ENCODE results near the gene SAMD4B. TPM values are rescaled to one million over a fixed set of nuclear protein-coding genes. Genes with fewer than 3 reads are reported as not detected.

The SAMD4B gene
- total RNA-seq, 3 donors from 2014 or later: 57.4 to 65.2 (median 59.7) TPM

DNA sequence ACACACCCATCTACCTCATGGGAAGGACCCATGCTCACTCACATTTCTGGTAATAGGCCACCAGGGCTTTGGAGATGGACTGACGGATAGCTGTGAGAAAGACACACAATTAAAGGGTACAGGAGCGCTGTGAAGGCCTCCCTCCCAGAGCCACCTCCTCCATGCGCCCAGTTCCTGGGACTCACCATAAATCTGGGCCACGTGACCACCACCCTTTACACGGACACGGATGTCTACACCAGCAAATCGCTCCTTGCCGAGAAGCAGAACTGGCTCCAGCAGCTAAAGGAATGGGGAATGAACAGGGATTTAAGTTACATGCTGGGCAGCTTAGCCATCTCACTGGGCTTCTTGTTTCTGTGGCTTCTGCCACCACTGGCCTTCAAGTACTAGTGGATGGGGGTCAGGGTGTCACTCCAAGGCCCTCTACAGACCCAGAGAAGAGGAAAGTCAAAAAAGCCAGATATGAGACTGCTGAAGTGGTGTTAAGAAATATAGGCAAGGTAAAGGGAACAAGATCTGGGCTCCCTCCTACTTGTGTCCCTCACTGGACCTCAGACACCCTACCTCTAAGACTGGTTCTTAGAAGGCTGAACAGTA is 91.4 kb downstream of the SAMD4B start:
- no peak for TF ChIP-seq POLR2AphosphoS5 (IDR thresholded peaks at IDR 0.05)
- no peak for TF ChIP-seq POLR2A (IDR thresholded peaks at IDR 0.05)
- TF ChIP-seq, protein P1, sequence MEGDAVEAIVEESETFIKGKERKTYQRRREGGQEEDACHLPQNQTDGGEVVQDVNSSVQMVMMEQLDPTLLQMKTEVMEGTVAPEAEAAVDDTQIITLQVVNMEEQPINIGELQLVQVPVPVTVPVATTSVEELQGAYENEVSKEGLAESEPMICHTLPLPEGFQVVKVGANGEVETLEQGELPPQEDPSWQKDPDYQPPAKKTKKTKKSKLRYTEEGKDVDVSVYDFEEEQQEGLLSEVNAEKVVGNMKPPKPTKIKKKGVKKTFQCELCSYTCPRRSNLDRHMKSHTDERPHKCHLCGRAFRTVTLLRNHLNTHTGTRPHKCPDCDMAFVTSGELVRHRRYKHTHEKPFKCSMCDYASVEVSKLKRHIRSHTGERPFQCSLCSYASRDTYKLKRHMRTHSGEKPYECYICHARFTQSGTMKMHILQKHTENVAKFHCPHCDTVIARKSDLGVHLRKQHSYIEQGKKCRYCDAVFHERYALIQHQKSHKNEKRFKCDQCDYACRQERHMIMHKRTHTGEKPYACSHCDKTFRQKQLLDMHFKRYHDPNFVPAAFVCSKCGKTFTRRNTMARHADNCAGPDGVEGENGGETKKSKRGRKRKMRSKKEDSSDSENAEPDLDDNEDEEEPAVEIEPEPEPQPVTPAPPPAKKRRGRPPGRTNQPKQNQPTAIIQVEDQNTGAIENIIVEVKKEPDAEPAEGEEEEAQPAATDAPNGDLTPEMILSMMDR (IDR thresholded peaks at IDR 0.05): no peak
- no peaks in the 10 kb centered on the region for H3K27me3 ChIP-seq
- peak overlapping the region in 1 of 3 donors; percentile 83 for H3K4me3 ChIP-seq
- peaks cover 7% of the 10 kb centered on the region for H3K36me3 ChIP-seq
- DNase-seq (ENCODE audit: low spot score in 2 of 2): no peak
- peak overlapping the region; percentile 52 to 87 for H3K27ac ChIP-seq
- peaks cover 8 to 19% of the 10 kb centered on the region in 2 donors for H3K4me1 ChIP-seq
- H3K9me3 ChIP-seq: no peaks in the 10 kb centered on the region
- intact Hi-C loops (cut with DNase I; ENCODE audit: low total_unique reads): no loop called here

DNA sequence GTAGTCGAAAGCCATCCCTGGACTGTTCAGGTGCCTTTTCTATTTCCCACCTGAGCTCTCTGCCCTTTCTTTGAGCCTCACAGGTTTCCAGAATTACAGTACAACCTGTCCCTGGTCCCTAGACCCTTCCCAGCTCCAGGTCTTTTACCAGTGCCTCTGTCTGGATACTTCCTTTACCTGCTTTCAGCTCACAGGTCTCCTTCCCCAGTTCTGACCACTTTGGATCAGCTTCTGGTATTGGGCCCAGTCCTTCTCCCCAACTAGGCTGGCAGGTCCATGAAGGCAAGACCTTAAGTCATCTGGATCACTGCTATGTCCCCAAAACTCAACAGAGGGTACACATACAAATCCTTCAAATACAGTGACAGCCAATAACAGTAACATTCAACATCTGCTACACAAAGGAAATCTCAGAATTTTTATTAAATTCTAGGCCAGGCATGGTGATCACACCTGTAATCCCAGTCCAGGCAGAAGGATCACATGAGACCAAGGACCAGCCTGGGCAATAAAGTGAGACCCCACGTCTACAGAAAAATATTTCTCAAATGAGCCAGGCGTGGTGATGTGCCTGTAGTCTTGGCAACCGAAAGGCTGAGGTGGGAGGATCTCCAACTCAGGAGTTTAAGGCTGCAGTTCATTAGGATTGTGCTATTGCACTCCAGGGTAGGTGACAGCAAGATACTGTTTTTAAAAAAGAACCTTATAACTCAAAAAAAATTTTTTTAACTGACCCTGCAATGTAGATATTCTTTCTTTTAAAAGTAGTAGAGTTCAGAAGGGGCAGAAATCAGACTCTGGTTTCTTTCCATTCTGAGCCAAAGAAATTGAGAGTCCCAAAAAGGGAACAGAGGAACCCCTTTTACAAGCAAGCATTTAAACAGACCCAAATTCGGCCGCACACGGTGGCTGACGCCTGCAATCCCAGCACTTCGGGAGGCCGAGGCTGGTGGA is 92.2 kb downstream of the SAMD4B start:
- TF ChIP-seq, protein P1 (IDR thresholded peaks at IDR 0.05): no peak
- no peak for TF ChIP-seq POLR2A (IDR thresholded peaks at IDR 0.05)
- no peak for TF ChIP-seq POLR2AphosphoS5 (IDR thresholded peaks at IDR 0.05)
- H3K4me3 ChIP-seq: peak overlapping the region; percentile 83 to 98 (median 91)
- H3K27ac ChIP-seq: peak overlapping the region; percentile 87 to 92

More for the DNA sequence above, 92.2 kb downstream of the SAMD4B start:
- Histone ChIP-seq H3K9me3 (no peaks in the 10 kb centered on the region), H3K4me1 (peaks cover 4 to 19% of the 10 kb centered on the region in 2 donors), H3K27me3 (no peaks in the 10 kb centered on the region), H3K36me3 (peaks cover 7% of the 10 kb centered on the region)
- intact Hi-C loops (cut with DNase I; ENCODE audit: low total_unique reads): no loop called here
- DNase-seq (ENCODE audit: low spot score in 2 of 2): no peak

Other genes with a start within 250 kb of the SAMD4B start
- 10 to 100 TPM in 2 of 3 donors, 1 to 10 TPM in 1; 3.5 to 12.0 (median 10.2) TPM for gene PAK4, start 216.6 kb upstream of the SAMD4B start, total RNA-seq
- gene NCCRP1, start 145.5 kb upstream of the SAMD4B start, total RNA-seq: 1 to 10 TPM in 1 of 3 donors, under 1 TPM in 1, not detected in 1; 0.66 to 2.9 TPM
- not detected for gene SYCN, start 138.2 kb upstream of the SAMD4B start, total RNA-seq
- not detected for gene IFNL3, start 97.4 kb upstream of the SAMD4B start, total RNA-seq
- gene IFNL4, start 93.6 kb upstream of the SAMD4B start, total RNA-seq: not detected
- gene IFNL2, start 74.0 kb upstream of the SAMD4B start, total RNA-seq: not detected
- gene IFNL1, start 46.0 kb upstream of the SAMD4B start, total RNA-seq: not detected
- gene LRFN1, start 21.6 kb upstream of the SAMD4B start, total RNA-seq: under 1 TPM; 0.16 to 0.66 (median 0.59) TPM
- gene GMFG, start 6.4 kb upstream of the SAMD4B start, total RNA-seq: 10 to 100 TPM; 21.7 to 47.5 (median 26.6) TPM
- 10 to 100 TPM; 41.3 to 49.5 (median 45.2) TPM for gene PAF1, start 48.7 kb downstream of the SAMD4B start, total RNA-seq
- 10 to 100 TPM; 36.6 to 49.5 (median 47.3) TPM for gene MED29, start 49.0 kb downstream of the SAMD4B start, total RNA-seq
- 100 to 1,000 TPM in 2 of 3 donors, 10 to 100 TPM in 1; 91.7 to 299 (median 143) TPM for gene ZFP36, start 64.4 kb downstream of the SAMD4B start, total RNA-seq
- 10 to 100 TPM in 2 of 3 donors, 1 to 10 TPM in 1; 8.0 to 11.8 (median 10.2) TPM for gene PLEKHG2, start 70.2 kb downstream of the SAMD4B start, total RNA-seq
- gene RPS16, start 93.5 kb downstream of the SAMD4B start, total RNA-seq: 1,000 to 10,000 TPM; 1,681 to 3,245 (median 1,756) TPM
- gene SUPT5H, start 103.2 kb downstream of the SAMD4B start, total RNA-seq: 100 to 1,000 TPM in 2 of 3 donors, 10 to 100 TPM in 1; 74.3 to 115 (median 103) TPM
- 10 to 100 TPM; 39.4 to 45.6 (median 41.1) TPM for gene TIMM50, start 138.4 kb downstream of the SAMD4B start, total RNA-seq
- gene DLL3, start 156.5 kb downstream of the SAMD4B start, total RNA-seq: not detected
- gene SELENOV, start 172.7 kb downstream of the SAMD4B start, total RNA-seq: not detected
- 1 to 10 TPM; 3.4 to 5.6 (median 4.3) TPM for gene EID2B, start 190.4 kb downstream of the SAMD4B start, total RNA-seq
- gene EID2, start 197.7 kb downstream of the SAMD4B start, total RNA-seq: 10 to 100 TPM; 13.0 to 14.7 (median 13.4) TPM